ENCODE measurements around the gene DGCR2. TPM values are rescaled to one million over a fixed set of nuclear protein-coding genes. Genes with fewer than 3 reads are reported as not detected.

Gene DGCR2
- total and polyA plus RNA-seq, 2 of the 4 experiments (the other 2 are of a cell fraction) = 17.2 to 35.4 TPM

- TF ChIP-seq CTCF (conservative IDR thresholded peaks at IDR 0.05; ENCODE audit: low read depth, low read length) (0 out of 2 replicates have a peak, but pooled peaks have one; percentile 5), RAD21 (IDR thresholded peaks at IDR 0.05; ENCODE audit: low read length) (no peak)
- Histone ChIP-seq H3K4ac (ENCODE audit: low read depth, low read length) (no peak overlapping the region), H3K18ac (ENCODE audit: low read depth, low read length) (no peak overlapping the region), H2AFZ (replicated peaks; ENCODE audit: low read length, poor library complexity) (no peak overlapping the region), H3K9me3 (ENCODE audit: control insufficient read depth, insufficient read depth, low read length) (no peaks in the 10 kb centered on the region), H2BK20ac (ENCODE audit: low read depth, low read length) (no peak overlapping the region), H2BK5ac (ENCODE audit: low read depth, low read length, poor library complexity, severe bottlenecking) (no peak overlapping the region), H3K4me1 (ENCODE audit: control insufficient read depth, insufficient read depth, low read length) (no peaks in the 10 kb centered on the region), H3K9ac (ENCODE audit: low read depth, low read length) (no peak overlapping the region), H3K27ac (ENCODE audit: insufficient read depth, low read length) (no peak overlapping the region), H2BK15ac (ENCODE audit: low read depth, low read length) (no peak overlapping the region), H3K23ac (ENCODE audit: low read depth, low read length) (no peak overlapping the region), H3K56ac (ENCODE audit: extremely low read depth, insufficient read depth, low read length) (no peak overlapping the region), H4K20me1 (ENCODE audit: insufficient read depth, low read length) (no peaks in the 10 kb centered on the region), H4K8ac (ENCODE audit: low read depth in 2 of 2, low read length in 2 of 2) (no peak overlapping the region), H3K4me3 (ENCODE audit: insufficient read depth, low read depth, low read length) (no peak overlapping the region), H2BK120ac (ENCODE audit: low read depth, low read length) (no peak overlapping the region), H3K36me3 (ENCODE audit: control insufficient read depth, insufficient read depth, low read length) (no peaks in the 10 kb centered on the region), H3K27me3 (ENCODE audit: control insufficient read depth, insufficient read depth, low read length) (peaks cover 39% of the 10 kb centered on the region), H3K14ac (replicated peaks; ENCODE audit: low read depth, low read length) (no peak overlapping the region), H4K5ac (ENCODE audit: low read depth, low read length) (no peak overlapping the region), H3K79me1 (ENCODE audit: low read depth in 1 of 2, low read length in 2 of 2) (no peaks in the 10 kb centered on the region), H4K91ac (ENCODE audit: insufficient read depth, low read depth, low read length) (no peak overlapping the region), H3K9me1 (ENCODE audit: insufficient read depth, low read length) (no peaks in the 10 kb centered on the region), H2AK9ac (replicated peaks; ENCODE audit: low read depth, low read length, poor library complexity) (no peak overlapping the region), H2AK5ac (ENCODE audit: low read depth, low read length) (no peak overlapping the region), H3K4me2 (ENCODE audit: low read depth, low read length) (no peak overlapping the region)
- intact Hi-C loops (cut with micrococcal nuclease) = no loop called here
- DNase-seq (no peak), ATAC-seq (ENCODE audit: low read depth) (no peak)
- no TSS peak for BruUV-seq (replicated peaks)
- POLR2A ChIA-PET (ENCODE audit: unreplicated experiment) = no interaction called here
- WGBS, 2 experiments (ENCODE audit: extremely low coverage in 2 of 2, insufficient read length in 1 of 2) = 0% methylated on average over 4 of the region's 12 CpGs; no CpG with 5 or more reads in 1 of the 2 experiments
- dilution Hi-C loops (cut with HindIII; ENCODE audit: low sequenced_read_pairs, unreplicated experiment) = no loop called here
- in situ Hi-C loops (cut with MboI; ENCODE audit: low sequenced_read_pairs) = no loop called here
- CTCF ChIA-PET = no interaction called here
Measured at GRCh38 chr22:18999008-18999407, 123.2 kb downstream of the DGCR2 start.

Data from IMR-90 (cell line).